Germinal center (tissue), 1 donor: ENCODE results near the gene FAM81B.

ENCODE experiments used
- DNase-seq: peaks from one replicate; pipeline ENCODE4 v3.0.0; 2012; ENCODE audit warnings: mixed read lengths, low spot score

Gene FAM81B

DNA sequence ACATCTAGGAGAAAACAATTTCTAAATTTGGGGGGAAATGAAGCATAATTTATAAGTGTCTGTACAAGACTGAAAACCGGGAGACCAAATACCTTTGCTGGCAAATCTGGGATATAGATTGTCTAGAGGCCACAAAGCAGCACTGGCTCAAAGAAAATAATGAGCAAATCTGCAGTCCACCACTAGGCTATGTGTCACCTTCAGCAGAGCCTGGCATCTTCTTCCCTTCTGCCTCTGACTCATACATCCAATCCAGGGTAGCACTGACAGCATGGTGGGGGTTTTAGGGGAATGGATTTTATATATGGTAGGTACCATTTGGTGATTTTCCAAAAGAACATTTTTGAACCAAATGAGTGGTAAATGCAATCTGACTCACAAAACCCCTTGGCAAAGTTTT, 12.8 kb downstream of the FAM81B start:
- DNase-seq: no peak

DNA sequence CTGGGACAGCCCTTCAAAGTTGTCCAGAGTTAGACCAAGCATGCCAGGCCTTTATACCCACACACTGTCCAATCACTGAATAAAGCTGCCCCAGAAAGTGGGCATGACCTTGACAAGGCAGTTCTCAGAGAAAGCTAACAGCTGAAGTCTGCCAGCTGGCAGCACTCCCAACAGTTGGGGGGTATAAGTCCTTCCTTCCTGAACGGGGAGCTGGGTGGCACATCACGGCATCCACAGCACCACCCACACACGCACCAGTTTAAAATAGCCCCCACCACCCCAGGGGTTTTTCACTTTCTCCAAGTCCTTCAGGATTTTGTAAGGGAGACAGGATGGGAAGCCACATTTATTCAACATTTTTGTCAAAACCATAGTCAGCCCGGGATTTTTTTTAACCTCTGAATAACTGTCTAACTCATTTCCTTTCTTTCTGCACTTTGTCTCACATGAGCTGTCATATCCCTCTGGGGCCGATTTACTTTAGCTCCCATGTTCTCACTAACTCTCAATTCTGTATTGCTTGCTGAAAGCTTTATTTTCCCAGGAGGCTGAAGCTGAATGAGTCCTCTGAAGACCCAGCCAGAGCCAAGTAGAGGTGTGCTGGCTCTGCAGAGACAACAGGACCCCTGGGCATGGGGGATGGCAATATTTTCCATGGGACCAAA, 15.4 kb downstream of the FAM81B start:
- DNase-seq: no peak

DNA sequence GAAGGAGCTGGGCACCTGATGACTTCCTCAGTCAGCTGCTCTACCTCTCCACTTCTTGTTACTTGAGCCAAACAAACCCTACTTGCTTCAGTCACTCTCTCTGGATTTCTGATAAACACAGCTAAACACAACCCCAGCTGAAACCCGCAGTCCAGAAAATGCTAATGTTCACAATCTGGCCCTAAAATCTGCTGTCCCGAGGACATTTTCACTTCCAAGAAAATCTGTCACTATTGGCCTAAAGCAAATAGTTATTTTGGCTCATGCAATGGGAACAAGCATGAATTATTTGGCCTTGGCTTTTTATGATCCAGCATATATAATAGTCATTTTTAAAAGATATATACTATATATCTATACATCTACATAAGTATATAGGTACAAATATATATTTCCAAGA, 19.1 kb downstream of the FAM81B start:
- DNase-seq: no peak

- no peak for DNase-seq
These were observed 20.3 kb downstream of the FAM81B start for GRCh38 chr5:95411474-95411873.

DNA sequence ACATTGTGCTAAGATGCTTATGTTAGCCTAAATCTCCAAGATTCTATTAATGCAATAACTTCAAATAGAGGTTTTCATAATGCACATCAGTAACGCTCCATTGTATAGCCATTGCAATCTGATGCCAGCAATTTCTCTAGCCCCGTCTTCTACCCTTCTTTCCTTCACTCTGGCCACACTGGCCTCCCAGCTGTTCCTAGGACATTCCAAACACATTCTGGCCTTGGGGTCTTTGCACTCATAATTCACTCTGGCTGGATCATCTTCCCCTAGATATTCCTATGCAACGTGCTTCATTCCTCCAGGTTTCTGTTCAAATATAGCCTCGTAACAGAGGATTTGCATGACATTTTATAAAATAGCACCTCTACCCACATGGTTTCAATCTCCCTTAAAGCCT, 23.3 kb downstream of the FAM81B start:
- no peak for DNase-seq

DNA sequence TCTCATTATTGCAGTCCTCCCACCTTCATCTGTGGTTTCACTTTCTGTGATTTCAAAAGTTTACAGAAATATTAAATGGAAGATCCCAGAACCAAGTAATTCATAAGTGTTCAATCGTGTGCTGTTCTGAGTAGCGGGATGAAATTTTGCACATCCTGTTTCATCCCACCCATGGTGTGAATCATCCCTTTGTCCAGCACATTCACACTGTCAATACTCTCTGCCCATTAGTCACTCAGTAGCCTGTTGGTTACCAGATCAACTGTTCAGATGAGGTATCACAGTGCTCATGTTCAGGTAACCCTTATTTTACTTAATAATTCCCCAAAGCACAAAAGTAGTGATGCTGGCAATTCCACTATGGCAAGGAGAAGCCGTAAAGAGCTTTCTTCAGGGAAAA, 26.8 kb downstream of the FAM81B start:
- DNase-seq: no peak

GRCh38 chr5:95422838-95423237, 31.7 kb downstream of the FAM81B start:
- DNase-seq: no peak

DNA sequence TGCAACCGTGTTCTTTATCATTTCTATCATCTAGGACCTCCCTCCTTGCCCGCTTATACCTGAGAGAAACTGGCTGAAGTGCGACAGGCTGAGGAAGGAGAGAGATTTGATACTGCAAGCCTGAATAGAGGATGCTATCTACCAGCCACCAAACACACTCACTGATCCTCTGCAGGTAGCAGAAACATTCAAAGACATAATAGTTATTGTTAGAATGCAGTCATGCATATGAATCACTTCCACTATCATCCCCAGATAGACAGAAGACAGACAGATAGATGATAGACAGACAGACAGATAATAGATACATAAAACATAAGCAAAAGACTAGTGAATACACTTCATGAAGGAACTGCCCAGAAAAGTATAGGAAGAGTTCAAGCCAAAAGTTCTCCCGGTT, 32.9 kb downstream of the FAM81B start:
- DNase-seq: no peak

- DNase-seq: no peak
These were observed 33.4 kb downstream of the FAM81B start for GRCh38 chr5:95424526-95424925.

DNA sequence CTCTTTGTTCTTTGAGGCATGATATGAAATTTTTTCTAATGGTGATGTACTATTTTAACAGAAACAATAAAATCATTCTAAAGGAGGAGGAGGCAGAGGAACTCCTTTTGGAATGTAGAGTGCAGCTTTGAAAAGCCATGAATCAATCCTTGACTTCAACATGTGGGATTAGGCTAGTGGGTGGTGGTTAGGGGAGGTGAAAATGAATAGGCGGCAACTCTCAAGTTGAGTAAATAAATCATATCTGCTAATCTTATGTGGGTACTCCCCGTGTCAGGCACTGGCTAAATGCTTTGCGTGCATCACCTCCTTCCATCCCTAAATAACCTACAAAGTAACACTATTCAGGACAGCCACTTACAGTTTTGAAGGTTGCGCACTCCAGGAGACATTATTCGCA, 35.1 kb downstream of the FAM81B start:
- DNase-seq: no peak

- DNase-seq: no peak
These were observed 41.6 kb downstream of the FAM81B start for GRCh38 chr5:95432779-95433178.

DNA sequence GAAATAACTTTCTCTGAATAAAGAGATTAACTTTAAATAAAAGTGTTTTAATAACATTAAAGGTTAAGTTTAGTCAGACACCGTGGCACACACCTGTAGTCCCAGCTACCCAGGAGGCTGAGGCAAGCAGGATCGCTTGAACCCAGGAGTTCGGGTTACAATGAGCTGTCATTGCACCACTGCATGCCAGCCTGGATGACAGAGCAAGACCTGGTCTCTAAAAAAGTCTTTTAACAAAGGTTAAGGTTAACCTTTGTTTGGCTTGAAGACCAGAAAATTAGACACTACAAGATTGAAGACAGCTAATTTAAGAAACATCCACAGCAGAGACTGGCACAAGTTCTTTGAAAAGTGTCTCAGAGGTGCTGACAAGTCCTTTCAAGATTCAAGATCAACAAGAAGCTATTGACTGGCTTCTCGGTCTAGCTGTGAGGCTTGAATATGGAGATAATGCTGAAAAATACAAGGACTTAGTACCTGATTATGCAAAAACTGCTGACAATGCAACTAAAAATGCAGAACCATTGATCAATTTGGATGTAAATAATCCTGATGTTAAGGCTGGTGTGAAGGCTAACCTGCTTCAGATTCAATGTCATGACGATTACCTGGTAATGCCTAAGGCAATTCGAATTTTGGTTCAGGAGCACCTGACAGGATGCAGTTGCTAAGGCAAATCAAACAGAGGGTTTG, 48.8 kb downstream of the FAM81B start:
- DNase-seq: no peak

GRCh38 chr5:95440825-95441224, 49.7 kb downstream of the FAM81B start:
- DNase-seq: no peak

DNA sequence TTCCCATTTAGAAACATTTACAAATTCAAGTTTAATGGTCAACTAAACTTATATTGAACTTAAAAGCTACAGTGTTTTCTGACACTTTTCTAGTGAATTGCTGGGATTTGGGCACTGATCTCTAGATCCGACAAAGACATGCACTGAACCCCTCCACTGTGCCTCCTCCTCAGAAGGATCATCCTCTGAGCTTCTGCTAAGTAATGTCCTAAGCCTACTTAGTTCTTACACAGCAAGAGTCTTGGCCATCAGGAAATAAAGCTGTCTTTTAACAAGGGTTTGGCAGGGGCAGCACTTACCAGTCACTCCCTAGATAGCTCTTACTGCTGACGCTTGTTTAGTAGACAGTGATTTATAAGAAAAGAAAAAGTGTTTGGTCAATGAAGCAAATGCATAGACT, 50.5 kb downstream of the FAM81B start:
- DNase-seq: no peak

DNA sequence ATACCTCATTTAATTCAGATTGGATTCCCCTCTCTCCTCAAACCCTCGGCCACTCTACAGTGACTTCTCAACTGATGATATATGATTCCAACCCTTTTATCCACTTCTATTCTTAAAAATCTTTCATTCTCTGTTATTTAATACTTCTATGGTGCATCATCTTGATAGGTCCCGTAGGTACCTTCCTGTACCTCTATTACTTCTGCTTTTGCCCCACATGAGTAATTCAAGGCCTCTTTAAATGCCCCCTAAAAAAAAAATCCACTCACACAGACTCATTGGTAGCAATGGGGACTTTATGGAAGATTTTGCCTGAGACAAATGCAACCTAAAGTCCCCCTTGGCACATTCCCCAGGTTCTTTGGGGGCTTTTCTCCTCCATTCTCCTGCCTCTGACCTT, 54.3 kb downstream of the FAM81B start:
- no peak for DNase-seq

- no peak for DNase-seq
These were observed 54.8 kb downstream of the FAM81B start for GRCh38 chr5:95445995-95446394.

DNA sequence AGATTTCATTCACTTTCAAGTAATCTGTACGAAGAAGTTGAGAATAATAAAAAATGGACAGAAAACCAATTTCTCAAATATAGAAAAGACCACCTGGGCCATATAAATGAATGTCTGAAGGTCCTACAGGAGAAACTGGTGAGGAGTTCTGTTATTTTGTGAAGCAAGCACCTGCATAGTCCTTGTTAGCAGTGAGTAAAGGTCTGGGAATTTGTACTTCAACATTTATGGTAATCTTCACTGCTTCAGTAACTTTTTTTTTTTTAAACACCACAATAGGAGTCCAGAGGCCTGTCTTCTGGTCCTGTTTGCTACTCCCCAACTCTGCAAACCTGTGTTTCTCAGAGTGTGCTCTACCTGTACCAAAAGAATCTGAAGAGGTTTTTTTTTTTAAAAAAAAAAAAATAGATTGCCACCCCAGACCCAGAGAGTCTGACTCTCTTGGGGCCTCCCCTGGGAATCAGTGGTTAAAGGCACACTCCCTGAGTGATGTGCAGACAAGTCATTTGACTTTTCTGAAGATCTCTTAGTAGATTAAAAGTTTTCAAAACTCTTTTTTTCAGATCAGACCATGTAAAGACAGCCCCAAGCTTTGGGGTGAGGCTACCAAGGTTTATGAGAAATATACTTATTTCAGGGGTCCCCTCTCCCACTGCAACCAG, 55.5 kb downstream of the FAM81B start:
- DNase-seq: no peak

DNA sequence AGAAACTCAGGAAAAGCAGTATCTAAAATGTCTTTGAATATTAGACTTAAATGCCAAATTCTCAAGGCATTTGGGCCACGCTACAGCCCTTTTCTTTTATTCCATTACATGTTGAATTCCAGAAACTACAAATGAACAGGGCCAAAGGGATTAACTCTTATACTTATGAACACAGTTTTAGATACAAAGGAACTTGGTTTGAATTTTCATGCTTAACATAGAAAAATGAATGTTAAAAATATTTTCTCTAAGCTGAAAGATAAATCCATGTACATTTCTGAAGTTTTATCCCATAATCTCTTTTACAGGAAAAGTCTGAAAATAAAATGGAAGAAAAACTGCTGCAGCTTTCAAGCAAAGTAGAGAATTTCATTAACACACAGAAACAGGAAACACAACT, 56.8 kb downstream of the FAM81B start:
- no peak for DNase-seq

- DNase-seq: no peak
These were observed 57.6 kb downstream of the FAM81B start for GRCh38 chr5:95448789-95449188.

DNA sequence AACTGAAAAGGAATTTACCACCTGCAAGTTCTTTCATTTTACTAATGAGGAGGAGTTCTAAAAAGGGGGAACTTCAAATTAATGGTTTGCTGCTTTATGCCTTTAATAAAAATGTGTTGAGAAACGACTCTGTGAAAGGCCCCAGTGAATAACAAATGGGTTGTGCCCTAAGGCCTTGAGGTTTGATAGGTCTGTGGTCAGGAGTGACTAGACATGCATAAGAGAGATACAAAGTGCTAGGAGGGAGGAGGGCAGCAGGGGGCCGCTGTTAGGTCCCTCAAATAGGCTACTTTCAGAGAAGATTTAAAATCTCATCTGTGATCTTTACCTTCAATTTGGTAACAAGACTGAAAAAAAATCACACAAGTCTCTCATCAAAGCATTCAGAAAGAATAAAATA, 58.3 kb downstream of the FAM81B start:
- no peak for DNase-seq

GRCh38 chr5:95454536-95454935, 63.4 kb downstream of the FAM81B start:
- DNase-seq: no peak

DNA sequence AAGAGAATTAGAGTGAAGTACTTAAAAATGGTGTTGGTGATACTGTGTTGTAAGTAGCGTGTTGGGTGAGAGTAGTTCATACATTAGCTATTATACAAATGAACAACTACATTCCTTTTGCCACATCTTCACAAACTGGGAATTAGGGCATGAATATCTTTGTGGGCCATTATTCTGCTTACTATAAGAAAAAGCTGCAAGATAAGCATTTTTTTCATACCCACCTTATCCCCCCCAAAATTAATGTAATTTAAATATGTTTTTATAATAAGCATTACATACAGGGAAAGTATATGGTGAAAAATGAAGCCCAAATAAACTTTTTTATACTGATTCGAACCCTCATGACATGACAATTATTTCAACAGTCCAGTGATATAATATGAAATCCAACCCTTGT, 69.5 kb downstream of the FAM81B start:
- DNase-seq: no peak

DNA sequence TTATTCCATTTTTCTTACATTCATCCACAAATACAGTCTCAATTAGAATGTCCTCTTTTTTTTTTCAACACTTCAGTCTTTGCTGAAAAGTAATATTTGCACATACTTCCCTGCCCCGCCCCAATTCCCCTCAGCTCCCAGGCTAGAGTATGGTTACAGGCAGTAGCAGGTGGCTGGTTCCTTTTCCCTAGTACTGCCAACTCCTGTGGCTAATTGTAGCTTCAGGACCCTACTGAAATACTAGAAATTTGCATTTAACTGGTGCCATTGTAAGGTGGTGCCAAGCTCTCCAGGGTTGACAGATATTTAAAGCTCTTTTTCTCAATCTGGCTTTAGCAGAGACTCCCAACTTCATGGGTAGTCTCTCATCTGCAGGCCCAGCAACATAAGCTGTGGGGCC, 80.3 kb downstream of the FAM81B start:
- no peak for DNase-seq

DNA sequence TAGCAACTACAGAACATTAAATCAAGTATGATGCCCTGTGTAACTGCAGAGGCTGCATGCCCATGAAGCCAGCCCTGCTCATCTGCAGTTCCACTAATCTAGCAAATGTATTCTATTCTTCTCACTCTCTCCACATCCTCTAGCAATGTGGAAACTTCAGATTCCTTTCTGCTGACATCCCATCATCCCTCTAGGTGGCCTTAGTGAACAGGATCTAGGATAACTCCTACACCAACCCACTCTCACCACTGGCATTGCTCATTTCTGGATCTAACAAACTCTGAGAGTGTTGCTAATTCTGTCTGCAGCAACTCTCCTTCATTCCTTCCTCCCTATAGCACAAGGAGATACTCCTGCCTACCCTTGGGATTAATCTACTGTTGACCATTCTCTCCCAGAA, 80.8 kb downstream of the FAM81B start:
- no peak for DNase-seq
